ENCODE measurements around the gene PGM2L1. TPM values are rescaled to one million over a fixed set of nuclear protein-coding genes. Genes with fewer than 3 reads are reported as not detected.

PGM2L1 gene
- total RNA-seq: 1 to 10 TPM; 1.2 to 5.8 (median 3.0) TPM

- Histone ChIP-seq H3K27me3 (no peaks in the 10 kb centered on the region), H3K4me3 (peak within 1 kb of the TSS; percentile 63 to 90 (median 84)), H3K36me3 (no peaks in the 10 kb centered on the region), H3K4me1 (peaks cover 0 to 7% (median 0%) of the 10 kb centered on the region in 4 donors), H3K27ac (peak within 1 kb of the TSS; percentile 78 to 94 (median 82)), H3K9me3 (no peaks in the 10 kb centered on the region)
- TF ChIP-seq POLR2A (IDR thresholded peaks at IDR 0.05): peak; percentile 23 to 61
- TF ChIP-seq, protein P1, sequence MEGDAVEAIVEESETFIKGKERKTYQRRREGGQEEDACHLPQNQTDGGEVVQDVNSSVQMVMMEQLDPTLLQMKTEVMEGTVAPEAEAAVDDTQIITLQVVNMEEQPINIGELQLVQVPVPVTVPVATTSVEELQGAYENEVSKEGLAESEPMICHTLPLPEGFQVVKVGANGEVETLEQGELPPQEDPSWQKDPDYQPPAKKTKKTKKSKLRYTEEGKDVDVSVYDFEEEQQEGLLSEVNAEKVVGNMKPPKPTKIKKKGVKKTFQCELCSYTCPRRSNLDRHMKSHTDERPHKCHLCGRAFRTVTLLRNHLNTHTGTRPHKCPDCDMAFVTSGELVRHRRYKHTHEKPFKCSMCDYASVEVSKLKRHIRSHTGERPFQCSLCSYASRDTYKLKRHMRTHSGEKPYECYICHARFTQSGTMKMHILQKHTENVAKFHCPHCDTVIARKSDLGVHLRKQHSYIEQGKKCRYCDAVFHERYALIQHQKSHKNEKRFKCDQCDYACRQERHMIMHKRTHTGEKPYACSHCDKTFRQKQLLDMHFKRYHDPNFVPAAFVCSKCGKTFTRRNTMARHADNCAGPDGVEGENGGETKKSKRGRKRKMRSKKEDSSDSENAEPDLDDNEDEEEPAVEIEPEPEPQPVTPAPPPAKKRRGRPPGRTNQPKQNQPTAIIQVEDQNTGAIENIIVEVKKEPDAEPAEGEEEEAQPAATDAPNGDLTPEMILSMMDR (IDR thresholded peaks at IDR 0.05): no peak
- DNase-seq: peak; percentile 94 to 98 (median 96)
These were observed at the start of gene PGM2L1 for GRCh38 chr11:74398244-74399159. Gene PGM2L1 (minus strand): TSS chr11:74398433. CDS start chr11:74398161, 272 bp downstream.

DNA sequence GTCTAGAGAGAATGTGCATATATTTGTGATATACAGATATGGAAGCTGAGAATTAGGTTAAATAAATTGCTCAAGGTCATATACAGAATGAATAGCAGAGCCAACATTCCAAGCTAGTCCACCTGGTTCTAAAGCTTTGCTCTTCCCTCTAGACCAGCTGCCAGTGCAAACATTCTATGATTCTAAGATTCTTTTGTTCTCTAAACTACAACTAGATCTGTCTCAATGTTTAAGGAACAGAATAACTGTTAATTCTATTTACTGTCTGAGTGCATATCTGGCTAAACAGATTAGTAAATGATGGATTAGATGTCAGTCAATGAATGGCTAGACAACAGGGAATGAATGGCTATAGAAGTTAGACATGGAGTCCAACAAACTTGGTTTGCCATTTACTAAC lies 49.5 kb upstream of the PGM2L1 start:
- no peaks in the 10 kb centered on the region for H3K9me3 ChIP-seq
- no peak for DNase-seq
- H3K4me3 ChIP-seq: no peak overlapping the region
- H3K36me3 ChIP-seq: no peaks in the 10 kb centered on the region
- H3K4me1 ChIP-seq: peaks cover 0 to 19% (median 1%) of the 10 kb centered on the region in 4 donors
- no peak overlapping the region for H3K27ac ChIP-seq
- no peaks in the 10 kb centered on the region for H3K27me3 ChIP-seq
- no peak for TF ChIP-seq POLR2A (IDR thresholded peaks at IDR 0.05)
- TF ChIP-seq, protein P1 (IDR thresholded peaks at IDR 0.05): no peak

- Histone ChIP-seq H3K27me3 (no peaks in the 10 kb centered on the region), H3K4me1 (peaks cover 0 to 19% (median 1%) of the 10 kb centered on the region in 4 donors), H3K4me3 (no peak overlapping the region), H3K9me3 (no peaks in the 10 kb centered on the region), H3K27ac (no peak overlapping the region), H3K36me3 (no peaks in the 10 kb centered on the region)
- no peak for DNase-seq
- TF ChIP-seq POLR2A (IDR thresholded peaks at IDR 0.05): no peak
These were observed 48.3 kb upstream of the PGM2L1 start for GRCh38 chr11:74446532-74446938.

GRCh38 chr11:74444173-74444826 lies 46.1 kb upstream of the PGM2L1 start:
- H3K27ac ChIP-seq: no peak overlapping the region
- H3K9me3 ChIP-seq: no peaks in the 10 kb centered on the region
- no peaks in the 10 kb centered on the region for H3K36me3 ChIP-seq
- H3K27me3 ChIP-seq: no peaks in the 10 kb centered on the region
- DNase-seq: no peak
- TF ChIP-seq, protein P1 (IDR thresholded peaks at IDR 0.05): no peak
- no peak for TF ChIP-seq POLR2A (IDR thresholded peaks at IDR 0.05)
- no peak overlapping the region for H3K4me3 ChIP-seq
- peaks cover 0 to 19% (median 1%) of the 10 kb centered on the region in 4 donors for H3K4me1 ChIP-seq

DNA sequence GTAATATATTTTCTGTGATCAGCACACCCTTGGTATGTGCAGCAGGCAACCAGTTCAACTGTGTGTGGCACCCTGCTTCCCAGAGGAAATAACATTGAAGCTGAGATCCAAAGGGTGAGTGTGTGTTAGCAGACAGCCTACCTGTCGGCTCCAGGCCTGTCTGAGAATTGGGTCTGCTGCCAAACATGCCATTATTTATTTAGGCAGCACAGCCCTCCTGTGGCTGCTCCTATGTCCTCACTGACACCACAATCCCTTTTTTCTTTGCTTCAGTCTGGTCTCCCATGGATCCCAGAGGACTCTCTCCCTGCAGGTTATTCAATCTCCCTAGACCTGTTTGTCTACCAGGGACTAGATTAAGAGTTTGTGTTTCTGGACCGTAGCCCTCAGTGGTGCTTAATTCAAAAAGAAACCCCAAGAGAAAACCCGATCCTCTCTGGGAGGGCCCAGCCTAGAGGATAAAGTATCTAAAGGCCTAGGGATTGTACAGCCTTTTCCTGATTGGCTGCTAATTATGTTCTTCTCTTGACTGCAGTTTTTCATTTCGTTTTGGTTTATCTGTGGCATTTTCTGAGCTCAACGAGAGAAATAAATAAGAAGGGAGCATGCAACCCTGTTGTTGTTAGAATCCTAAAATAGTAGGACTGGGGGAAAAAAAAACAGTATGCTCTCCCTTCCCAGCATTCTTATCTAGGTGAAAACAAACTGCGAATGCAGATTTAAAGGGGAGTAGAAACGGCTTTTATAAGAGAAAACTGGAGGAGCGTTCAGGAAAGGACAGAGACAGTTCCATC lies 45.0 kb upstream of the PGM2L1 start:
- no peaks in the 10 kb centered on the region for H3K9me3 ChIP-seq
- no peak for DNase-seq
- no peaks in the 10 kb centered on the region for H3K36me3 ChIP-seq
- peaks cover 0 to 19% (median 1%) of the 10 kb centered on the region in 4 donors for H3K4me1 ChIP-seq
- no peaks in the 10 kb centered on the region for H3K27me3 ChIP-seq
- H3K27ac ChIP-seq: peak overlapping the region in 2 of 4 donors; percentile 25 to 46
- no peak overlapping the region for H3K4me3 ChIP-seq
- no peak for TF ChIP-seq POLR2A (IDR thresholded peaks at IDR 0.05)
- TF ChIP-seq, protein P1 (IDR thresholded peaks at IDR 0.05): peak in 2 of 6 experiments; percentile 16
